HG02981 (cell line): ENCODE data around the gene SELL.
"Not testable (repeated sequence)": the region's sequence is repeated elsewhere in the genome, so short reads cannot be mapped to it uniquely, and the experiment has no call there.

ENCODE experiments used
- ATAC-seq: cut with Tn5 transposase; IDR thresholded peaks from one replicate; pipeline ENCODE4 v1.9.1; 2021; ENCODE audit warnings: mild to moderate bottlenecking, moderate library complexity; ENCODE audit not compliant: unreplicated experiment

The SELL gene

GRCh38 chr1:169711469-169712308 is at the start of gene SELL:
SELL (minus strand) TSS chr1:169711620; CDS start chr1:169711498, 122 bp downstream.
- ATAC-seq: peak; percentile 66

DNA sequence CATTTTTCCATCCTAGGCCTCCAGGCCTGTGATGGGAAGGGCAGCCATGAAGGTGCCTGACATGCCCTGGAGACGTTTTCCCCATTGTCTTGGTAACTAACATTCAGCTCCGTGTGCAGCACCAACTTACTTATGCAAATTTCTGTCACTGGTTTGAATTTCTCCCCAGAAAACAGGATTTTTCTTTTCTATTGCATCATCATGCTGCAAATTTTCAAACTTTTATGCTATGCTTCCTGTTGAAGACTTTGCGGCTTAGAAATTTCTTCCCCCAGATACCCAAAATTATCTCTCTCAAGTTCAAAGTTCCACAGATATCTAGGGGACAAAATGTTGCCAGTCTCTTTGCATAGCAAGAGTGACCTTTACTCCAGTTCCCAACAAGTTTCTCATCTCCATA is 47.6 kb upstream of the SELL start:
- ATAC-seq: no peak

DNA sequence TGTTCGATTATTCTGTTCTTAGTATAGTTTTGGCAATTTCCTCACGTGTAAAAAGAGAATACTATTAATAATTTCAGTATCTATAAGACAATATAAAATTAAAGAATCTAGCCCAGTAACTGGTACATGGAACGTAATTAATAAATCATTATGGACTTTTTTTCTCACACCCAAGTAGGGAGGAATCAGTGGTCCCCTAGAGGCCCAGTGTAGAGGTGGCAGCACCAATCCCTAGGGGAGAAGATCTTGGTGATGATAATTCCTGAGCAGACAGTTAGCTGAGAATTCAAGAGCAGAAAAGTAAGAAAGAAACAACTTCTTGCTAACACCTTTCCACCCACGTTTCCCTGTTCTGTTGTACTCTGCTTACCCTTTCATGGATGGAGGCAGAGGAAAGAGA is 42.1 kb upstream of the SELL start:
- ATAC-seq: no peak

DNA sequence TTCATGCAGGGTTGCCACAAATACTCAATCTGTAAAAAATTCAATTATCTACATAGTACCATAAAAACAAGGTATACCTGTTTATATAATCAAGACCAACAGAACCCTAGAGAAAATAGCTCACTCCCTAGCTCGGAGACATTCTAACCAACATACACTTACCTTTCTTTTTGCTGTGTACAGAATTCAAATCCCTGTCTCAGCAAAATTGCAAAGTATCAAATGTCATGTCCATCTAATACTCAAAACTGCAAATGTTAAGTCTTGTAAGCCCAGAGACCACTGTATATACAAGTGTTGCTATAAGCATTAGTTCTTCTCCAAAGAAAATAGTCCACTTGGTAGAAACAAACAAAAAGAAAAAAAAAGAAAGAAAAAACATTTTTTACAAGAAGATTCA is 38.6 kb upstream of the SELL start:
- no peak for ATAC-seq

DNA sequence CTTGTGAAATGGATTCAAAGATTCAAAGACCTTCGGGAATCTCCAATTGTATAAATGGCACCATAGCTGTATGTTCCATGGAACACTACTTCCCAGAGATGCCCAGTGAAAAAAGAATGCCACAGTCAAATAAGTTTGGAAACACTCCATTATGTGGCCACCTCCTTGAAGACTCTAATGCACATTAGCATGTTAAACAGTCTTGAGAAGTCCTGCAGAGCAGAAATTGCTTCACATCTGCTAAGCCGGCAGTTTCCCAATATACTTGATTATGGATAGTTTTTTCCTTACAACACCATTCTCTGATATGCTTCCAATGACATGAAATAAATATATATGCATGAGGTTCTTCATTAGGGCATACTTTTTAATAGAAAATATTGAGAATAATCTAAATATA is 35.1 kb upstream of the SELL start:
- no peak for ATAC-seq

DNA sequence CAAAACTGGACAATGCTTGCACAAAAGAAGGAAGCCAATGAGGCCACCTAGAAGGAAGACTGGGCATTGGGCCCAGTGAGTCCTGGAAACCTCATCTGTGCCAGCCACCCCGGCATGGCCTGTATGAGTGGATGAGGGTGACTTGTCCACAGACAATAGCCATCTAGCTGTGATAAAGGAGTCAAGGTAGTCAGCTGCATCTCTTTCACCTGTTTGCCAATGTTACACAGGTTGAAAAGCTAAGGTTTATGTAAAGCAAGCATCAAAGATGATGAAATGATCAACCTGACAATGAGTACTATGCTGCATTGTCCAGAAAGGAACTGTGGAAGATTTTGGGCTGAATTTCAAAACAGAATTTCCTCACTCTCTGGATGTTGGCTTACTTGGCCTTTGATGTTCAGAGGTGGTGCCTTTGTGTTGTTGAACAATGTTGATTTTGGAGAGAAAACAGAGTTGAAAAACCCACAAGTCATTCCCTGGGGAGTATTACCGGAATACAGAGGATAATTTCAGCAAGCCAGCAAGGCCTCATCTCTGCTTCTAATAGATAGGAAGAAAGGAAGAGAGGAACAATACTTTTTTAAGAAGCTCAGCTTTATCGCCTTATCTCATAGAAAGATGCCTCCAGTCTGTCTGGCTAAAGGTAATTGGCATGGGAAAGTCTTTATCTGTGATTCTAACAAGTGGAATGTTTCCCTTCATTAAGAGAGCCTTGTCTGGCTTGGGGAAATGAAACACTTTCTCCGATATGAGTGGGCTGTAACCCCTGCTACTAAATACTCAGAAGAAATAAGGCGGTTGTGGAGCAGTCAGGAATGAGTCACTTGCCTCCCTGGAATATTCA is 33.8 kb upstream of the SELL start:
- ATAC-seq: no peak

- no peak for ATAC-seq
Observed at GRCh38 chr1:169741666-169742394, 30.4 kb upstream of the SELL start.

- no peak for ATAC-seq
Observed at GRCh38 chr1:169739980-169740379, 28.6 kb upstream of the SELL start.

DNA sequence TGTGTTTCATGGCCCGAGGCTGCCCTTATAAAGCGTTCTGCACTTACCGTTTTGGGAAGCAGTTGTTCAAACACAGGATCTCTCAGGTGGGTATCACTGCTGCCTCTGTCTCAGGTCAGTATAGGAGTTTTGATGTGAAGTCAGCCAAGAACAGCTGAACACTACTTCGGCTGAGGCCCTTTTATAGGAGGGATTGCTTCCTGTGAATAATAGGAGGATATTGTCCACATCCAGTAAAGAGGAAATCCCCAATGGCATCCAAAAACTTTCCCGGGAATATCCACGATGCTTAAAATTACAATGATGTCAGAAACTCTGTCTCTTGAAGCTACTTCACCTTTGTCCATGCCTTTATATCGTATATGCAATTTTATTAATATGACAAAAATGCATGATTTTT is 22.5 kb upstream of the SELL start, which contains the start of gene SELE:
TSS of gene SELE (minus strand) at position 156 of the 400 bp plus-strand sequence. CDS start 467 bp downstream, outside the sequence.
- ATAC-seq: no peak

DNA sequence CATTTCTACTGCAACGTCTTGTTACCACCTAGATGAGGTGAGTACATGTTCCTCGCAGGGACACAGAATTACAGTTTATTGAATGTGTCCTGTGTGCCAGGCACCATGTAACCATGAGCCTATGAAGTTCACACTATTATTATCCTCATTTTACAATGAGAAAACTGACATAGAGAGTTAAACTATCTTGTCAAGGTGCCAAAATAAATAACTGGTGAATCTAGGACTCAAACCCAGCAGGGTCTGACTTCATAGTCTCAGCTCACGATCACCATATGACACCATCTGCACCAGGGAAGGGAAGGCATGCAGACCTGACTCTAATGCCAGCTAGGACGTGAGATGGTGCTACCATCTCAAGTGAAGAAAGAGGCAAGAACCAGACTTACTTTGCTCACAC is 20.0 kb upstream of the SELL start:
- no peak for ATAC-seq

DNA sequence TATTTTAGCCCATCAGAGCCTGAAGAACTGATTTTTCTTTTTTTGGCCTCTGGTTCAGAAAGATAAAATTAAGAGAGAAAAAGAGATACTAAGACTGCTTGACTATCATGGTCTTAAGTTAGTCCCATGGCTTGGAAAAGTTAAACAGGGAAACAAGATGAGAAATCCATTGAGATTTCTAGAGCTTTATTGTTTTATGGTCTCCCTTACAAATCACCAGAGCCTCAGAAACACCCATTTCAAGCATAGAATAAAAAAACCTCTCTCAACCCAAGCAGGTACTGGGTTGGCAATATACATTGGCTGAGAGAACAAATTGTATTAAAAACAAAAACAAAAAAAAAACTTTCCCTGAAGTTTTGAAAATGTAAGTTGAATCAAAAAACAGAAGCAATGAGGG is 18.6 kb upstream of the SELL start:
- ATAC-seq: no peak

DNA sequence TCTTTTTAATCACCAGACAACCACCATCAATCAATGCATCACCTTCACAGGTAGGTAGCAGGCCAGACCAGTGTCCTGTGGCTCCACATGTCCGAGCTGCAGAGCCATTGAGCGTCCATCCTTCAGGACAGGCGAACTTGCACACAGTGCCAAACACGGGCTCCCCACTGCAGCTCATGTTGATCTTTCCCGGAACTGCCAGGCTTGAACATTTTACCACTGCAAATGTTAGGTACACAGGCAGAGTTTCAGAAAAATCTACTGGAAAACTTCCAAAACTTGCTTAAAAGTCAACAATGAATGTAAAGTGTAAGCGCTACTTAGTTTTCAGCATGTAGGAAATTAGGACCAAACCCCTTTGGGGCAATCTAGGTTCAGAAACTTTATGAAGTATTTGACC is 15.9 kb upstream of the SELL start:
- ATAC-seq: no peak

GRCh38 chr1:169726851-169727250 is 15.4 kb upstream of the SELL start:
- no peak for ATAC-seq

DNA sequence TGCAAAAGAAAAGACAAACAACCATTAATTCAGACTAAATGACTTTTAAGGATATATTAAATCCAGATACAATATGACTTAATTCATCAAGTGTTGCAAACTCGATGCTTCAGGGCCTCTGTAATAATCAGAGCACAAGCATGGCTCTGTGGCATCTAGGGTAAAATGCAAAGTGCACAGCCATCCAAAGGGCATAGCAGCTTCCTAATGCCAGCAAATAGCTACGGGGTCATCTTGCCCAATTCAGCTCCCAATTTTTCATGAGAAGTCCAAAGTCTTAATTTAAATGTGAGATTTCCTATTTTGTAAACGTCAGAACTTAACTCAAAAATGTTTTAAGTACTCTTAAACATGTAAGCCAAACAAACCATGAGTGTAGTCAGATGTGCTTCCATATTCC is 14.5 kb upstream of the SELL start:
- ATAC-seq: no peak

- no peak for ATAC-seq
Observed at GRCh38 chr1:169724168-169724567, 12.7 kb upstream of the SELL start.

- no peak for ATAC-seq
Observed at GRCh38 chr1:169723763-169724162, 12.3 kb upstream of the SELL start.

DNA sequence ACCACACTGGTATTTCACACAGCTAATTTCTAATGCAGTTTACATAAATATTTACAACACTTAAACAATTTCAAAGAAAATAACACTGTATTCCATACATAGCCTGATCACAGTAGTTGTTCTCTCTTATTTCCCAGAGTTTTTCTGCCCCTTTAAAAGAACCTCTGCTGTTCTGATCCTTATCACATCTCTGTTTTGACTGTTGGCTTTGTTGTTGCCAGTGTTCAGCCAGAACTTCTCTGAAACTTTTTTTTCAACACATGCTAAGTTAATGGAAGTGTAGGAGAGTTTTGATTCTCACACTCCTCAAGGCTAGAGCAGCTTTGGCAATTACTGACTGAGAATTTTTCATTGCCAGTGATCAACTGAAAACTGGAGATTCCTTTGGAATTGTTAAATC is 11.4 kb upstream of the SELL start:
- ATAC-seq: no peak

DNA sequence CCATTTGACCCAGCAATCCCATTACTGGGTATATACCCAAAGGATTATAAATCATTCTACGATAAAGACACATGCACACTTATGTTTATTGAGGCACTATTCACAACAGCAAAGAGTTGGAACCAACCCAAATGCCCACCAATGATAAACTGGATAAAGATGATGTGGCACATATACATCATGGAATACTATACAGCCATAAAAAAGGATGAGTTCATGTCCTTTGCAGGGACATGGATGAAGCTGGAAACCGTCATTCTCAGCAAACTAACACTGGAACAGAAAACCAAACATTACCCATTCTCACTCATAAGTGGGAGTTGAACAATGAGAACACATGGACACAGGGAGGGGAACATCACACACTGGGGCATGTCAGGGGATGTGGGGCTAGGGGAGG is 3.7 kb upstream of the SELL start:
- not testable (repeated sequence) for ATAC-seq

- not testable (repeated sequence) for ATAC-seq
Observed at GRCh38 chr1:169713090-169713489, 1.7 kb upstream of the SELL start.

- ATAC-seq: no peak
Observed at GRCh38 chr1:169712309-169712631, 850 bp upstream of the SELL start.

GRCh38 chr1:169708647-169709046 is 2.8 kb downstream of the SELL start:
- ATAC-seq: no peak
